SK-N-SH treated with all-trans-retinoic acid at 6 μM for 48 hours (cell line): ENCODE measurements around the gene ZMYND11.

Source experiments
- ATAC-seq: fragments of 200-7000 bp; cut with Tn5 transposase; 3 replicates; pipeline ENCODE4 v1.9.1; 2020; ENCODE audit warnings: mild to moderate bottlenecking, moderate library complexity
- BACH2 ChIP-seq: fragments of 250-450 bp; sonication (Bioruptor Pico); IDR thresholded peaks from 2 replicates; pipeline ENCODE4 v1.9.0; 2021; ENCODE audit warnings: mild to moderate bottlenecking, borderline replicate concordance
- CREB5 ChIP-seq: fragments of 250-450 bp; sonication (Bioruptor Pico); IDR thresholded peaks from 2 replicates; pipeline ENCODE4 v1.5.1; 2020; ENCODE audit warnings: low read depth, mild to moderate bottlenecking, moderate library complexity
- CSDC2 ChIP-seq: fragments of 250-450 bp; sonication (Bioruptor Pico); IDR thresholded peaks from 2 replicates; pipeline ENCODE4 v1.5.0; 2020; ENCODE audit warnings: mild to moderate bottlenecking, moderate library complexity
- CSRNP3 ChIP-seq: fragments of 250-450 bp; sonication (Bioruptor Pico); IDR thresholded peaks from 2 replicates; pipeline ENCODE4 v1.5.1; 2021; ENCODE audit warnings: mild to moderate bottlenecking, moderate library complexity
- ESRRG ChIP-seq: fragments of 250-450 bp; sonication (Bioruptor Pico); IDR thresholded peaks from 2 replicates; pipeline ENCODE4 v1.6.1; 2021; ENCODE audit warnings: mild to moderate bottlenecking
- GLIS3 ChIP-seq: fragments of 250-450 bp; sonication (Bioruptor Pico); IDR thresholded peaks from 2 replicates; pipeline ENCODE4 v1.5.0; 2020; ENCODE audit warnings: mild to moderate bottlenecking, moderate library complexity
- OSR1 ChIP-seq: fragments of 250-450 bp; sonication (Bioruptor Pico); IDR thresholded peaks from 2 replicates; pipeline ENCODE4 v1.8.0; 2022; ENCODE audit warnings: moderate library complexity, mild to moderate bottlenecking, inconsistent platforms
- PATZ1 ChIP-seq: fragments of 250-450 bp; sonication (Bioruptor Pico); IDR thresholded peaks from 2 replicates; pipeline ENCODE4 v1.8.0; 2020; ENCODE audit warnings: mild to moderate bottlenecking, moderate library complexity, borderline replicate concordance
- POU6F1 ChIP-seq: fragments of 250-450 bp; sonication (Bioruptor Pico); IDR thresholded peaks from 2 replicates; pipeline ENCODE4 v1.8.0; 2021; ENCODE audit warnings: low read depth, mild to moderate bottlenecking, moderate library complexity, borderline replicate concordance
- PPARA ChIP-seq: fragments of 250-450 bp; sonication (Bioruptor Pico); IDR thresholded peaks from 2 replicates; pipeline ENCODE4 v1.5.0; 2020; ENCODE audit warnings: mild to moderate bottlenecking, borderline replicate concordance
- RARB ChIP-seq: fragments of 250-450 bp; sonication (Bioruptor Pico); IDR thresholded peaks from 2 replicates; pipeline ENCODE4 v1.8.0; 2021; ENCODE audit warnings: mild to moderate bottlenecking, moderate library complexity
- TOX ChIP-seq: fragments of 250-450 bp; sonication (Bioruptor Pico); IDR thresholded peaks from 2 replicates; pipeline ENCODE4 v1.8.0; 2021; ENCODE audit warnings: mild to moderate bottlenecking, moderate library complexity, borderline replicate concordance
- TSHZ2 ChIP-seq: fragments of 250-450 bp; sonication (Bioruptor Pico); IDR thresholded peaks from 2 replicates; pipeline ENCODE4 v1.5.0; 2020; ENCODE audit warnings: mild to moderate bottlenecking, moderate library complexity
- ZFP3 ChIP-seq: fragments of 250-450 bp; sonication (Bioruptor Pico); IDR thresholded peaks from 2 replicates; pipeline ENCODE4 v1.5.0; 2020; ENCODE audit warnings: mild to moderate bottlenecking, moderate library complexity
- ZNF70 ChIP-seq: fragments of 450-650 bp; formaldehyde crosslinking; IDR thresholded peaks from 2 replicates; pipeline ENCODE4 v1.5.0; 2020; ENCODE audit warnings: mild to moderate bottlenecking, moderate library complexity
- ZNF8 ChIP-seq: fragments of 450-650 bp; formaldehyde crosslinking; IDR thresholded peaks from 2 replicates; pipeline ENCODE4 v1.5.0; 2020; ENCODE audit warnings: mild to moderate bottlenecking, moderate library complexity

ZMYND11 gene

GRCh38 chr10:271201-271600, 135.9 kb downstream of the ZMYND11 start:
- TF ChIP-seq TOX (CRISPR knock-in tag) (no peak), GLIS3 (no peak), CSRNP3 (CRISPR knock-in tag) (no peak), POU6F1 (CRISPR knock-in tag) (no peak), ESRRG (no peak), OSR1 (CRISPR knock-in tag) (no peak), PATZ1 (no peak), ZFP3 (CRISPR knock-in tag) (no peak), CSDC2 (no peak)

GRCh38 chr10:271722-272121, 136.5 kb downstream of the ZMYND11 start:
- ATAC-seq = no peak

More at GRCh38 chr10:271201-271600, 135.9 kb downstream of the ZMYND11 start:
- ATAC-seq = no peak

GRCh38 chr10:273088-273487, 137.8 kb downstream of the ZMYND11 start:
- ATAC-seq = no peak
- TF ChIP-seq ZFP3 (CRISPR knock-in tag) = no peak
- no peak for TF ChIP-seq BACH2 (CRISPR knock-in tag)
- TF ChIP-seq RARB (CRISPR knock-in tag) = no peak
- no peak for TF ChIP-seq CSRNP3 (CRISPR knock-in tag)
- no peak for TF ChIP-seq ZNF70 (CRISPR knock-in tag)
- no peak for TF ChIP-seq PPARA (CRISPR knock-in tag)
- TF ChIP-seq TSHZ2 = no peak
- TF ChIP-seq CSDC2 = no peak

More at GRCh38 chr10:271722-272121, 136.5 kb downstream of the ZMYND11 start:
- TF ChIP-seq ZNF8 (CRISPR knock-in tag) = no peak
- TF ChIP-seq ESRRG = no peak
- no peak for TF ChIP-seq CREB5 (CRISPR knock-in tag)
- no peak for TF ChIP-seq CSRNP3 (CRISPR knock-in tag)
